OCI-LY3 (cell line): ENCODE results near the gene FFAR1.

Experiments
- H2AFZ ChIP-seq: fragments of 200-600, 300-600 bp; shearing (Covaris generic); 2 replicates; pipeline ENCODE4 v1.6.0; 2014; ENCODE audit warnings: antibody characterized with exemption, low read depth, low read length
- H3K27ac ChIP-seq: fragments of 200-600, 300-600 bp; sonication (generic); 2 replicates; pipeline ENCODE4 v1.5.1; 2014; ENCODE audit warnings: mild to moderate bottlenecking, low read length, moderate library complexity, mixed read lengths
- H3K27me3 ChIP-seq: fragments of 200-600, 300-600 bp; sonication (generic); 2 replicates; pipeline ENCODE4 v1.6.1; 2014; ENCODE audit warnings: low read depth, low read length, mixed read lengths
- H3K36me3 ChIP-seq: fragments of 200-600, 300-600 bp; sonication (generic); replicated peaks from 2 replicates; pipeline ENCODE3; 2014; ENCODE audit warnings: low read depth, low read length, mixed read lengths
- H3K4me1 ChIP-seq: fragments of 300-600, 200-600 bp; sonication (generic); 2 replicates; pipeline ENCODE4 v1.6.1; 2014; ENCODE audit warnings: low read length, mixed read lengths
- H3K4me2 ChIP-seq: fragments of 200-600, 300-600 bp; sonication (generic); 2 replicates; pipeline ENCODE4 v1.6.1; 2014; ENCODE audit warnings: low read length, mixed read lengths
- H3K4me3 ChIP-seq: fragments of 300-600, 200-600 bp; sonication (generic); 2 replicates; pipeline ENCODE4 v1.5.1; 2014; ENCODE audit warnings: antibody characterized with exemption, mild to moderate bottlenecking, low read length, moderate library complexity
- H3K79me2 ChIP-seq: fragments of 300-600, 200-600 bp; shearing (Covaris generic); 2 replicates; pipeline ENCODE4 v1.6.1; 2014; ENCODE audit warnings: mild to moderate bottlenecking, low read length, mixed read lengths
- H3K9ac ChIP-seq: fragments of 300-600, 200-600 bp; shearing (Covaris generic); 2 replicates; pipeline ENCODE4 v1.6.0; 2014; ENCODE audit warnings: mild to moderate bottlenecking, low read length, moderate library complexity
- H3K9me3 ChIP-seq: fragments of 200-600, 300-600 bp; shearing (Covaris generic); 2 replicates; pipeline ENCODE4 v1.6.1; 2014; ENCODE audit warnings: low read length, mixed read lengths; ENCODE audit not compliant: insufficient read depth
- H4K20me1 ChIP-seq: fragments of 200-600, 300-600 bp; sonication (generic); 2 replicates; pipeline ENCODE4 v1.6.1; 2016; ENCODE audit warnings: low read length, mixed read lengths; ENCODE audit not compliant: insufficient read depth
- CTCF ChIP-seq: fragments of 200-600, 300-600 bp; sonication (generic); IDR thresholded peaks from 2 replicates; pipeline ENCODE4 v1.5.1; 2014; ENCODE audit warnings: antibody characterized with exemption, low read length, low read depth
- EZH2phosphoT487 ChIP-seq: fragments of 200-600 bp; shearing (Covaris generic); IDR thresholded peaks from 2 replicates; pipeline ENCODE4 v1.6.1; 2018; ENCODE audit warnings: antibody characterized with exemption, mixed run types, low read depth

The FFAR1 gene

GRCh38 chr19:35349614-35350521 lies 2.2 kb downstream of the FFAR1 start:
- Histone ChIP-seq H3K36me3 (peaks cover 34% of the 10 kb centered on the region), H3K9me3 (no peaks in the 10 kb centered on the region), H3K9ac (peak overlapping the region; percentile 16; the same call in 1 of the 2 replicates), H3K4me2 (peak overlapping the region; percentile 44; the same call in 1 of the 2 replicates), H3K79me2 (no peaks in the 10 kb centered on the region), H3K27ac (peak overlapping the region; percentile 97), H2AFZ (no peak overlapping the region), H3K4me3 (no peak overlapping the region), H3K27me3 (no peaks in the 10 kb centered on the region), H4K20me1 (no peaks in the 10 kb centered on the region), H3K4me1 (peaks cover 67% of the 10 kb centered on the region)
- TF ChIP-seq EZH2phosphoT487 (no peak), CTCF (no peak)

GRCh38 chr19:35350591-35350990 lies 2.9 kb downstream of the FFAR1 start:
- H3K27me3 ChIP-seq = no peaks in the 10 kb centered on the region
- no peak overlapping the region for H3K4me3 ChIP-seq
- no peak overlapping the region for H3K27ac ChIP-seq
- peaks cover 30% of the 10 kb centered on the region for H3K36me3 ChIP-seq
- peaks cover 63% of the 10 kb centered on the region for H3K4me1 ChIP-seq
- H4K20me1 ChIP-seq = no peaks in the 10 kb centered on the region
- H3K9me3 ChIP-seq = no peaks in the 10 kb centered on the region
- 0 out of 2 replicates have a peak overlapping the region, but pooled peaks have one; percentile 44 for H3K4me2 ChIP-seq
- no peak overlapping the region for H3K9ac ChIP-seq
- TF ChIP-seq EZH2phosphoT487 (no peak), CTCF (no peak)
- no peaks in the 10 kb centered on the region for H3K79me2 ChIP-seq
- no peak overlapping the region for H2AFZ ChIP-seq

- Histone ChIP-seq H3K9me3 (no peaks in the 10 kb centered on the region), H3K4me3 (no peak overlapping the region), H3K4me2 (no peak overlapping the region), H2AFZ (no peak overlapping the region), H4K20me1 (no peaks in the 10 kb centered on the region), H3K4me1 (peaks cover 53% of the 10 kb centered on the region), H3K79me2 (no peaks in the 10 kb centered on the region), H3K27me3 (no peaks in the 10 kb centered on the region), H3K9ac (no peak overlapping the region), H3K36me3 (peaks cover 23% of the 10 kb centered on the region), H3K27ac (no peak overlapping the region)
- TF ChIP-seq EZH2phosphoT487 = no peak
Measured at GRCh38 chr19:35351411-35352176, 3.9 kb downstream of the FFAR1 start.

- TF ChIP-seq EZH2phosphoT487 = no peak
- no peak for TF ChIP-seq CTCF
- H3K4me2 ChIP-seq = peak overlapping the region; percentile 66
- H3K4me3 ChIP-seq = no peak overlapping the region; the same call in 1 of the 2 replicates
- no peaks in the 10 kb centered on the region for H3K9me3 ChIP-seq
- no peak overlapping the region for H3K27ac ChIP-seq
- H3K79me2 ChIP-seq = no peaks in the 10 kb centered on the region
- no peaks in the 10 kb centered on the region for H4K20me1 ChIP-seq
- H3K4me1 ChIP-seq = peaks cover 48% of the 10 kb centered on the region
- 0 out of 2 replicates have a peak, but pooled peaks cover under 1% of the 10 kb centered on the region for H3K27me3 ChIP-seq
- no peak overlapping the region for H3K9ac ChIP-seq
- peaks cover 19% of the 10 kb centered on the region for H3K36me3 ChIP-seq
- no peak overlapping the region for H2AFZ ChIP-seq
Measured at GRCh38 chr19:35352177-35352447, 4.4 kb downstream of the FFAR1 start.
